IPS-20b (cell line): ENCODE results near the gene ARHGAP42.
"Not testable (repeated sequence)": the region's sequence is repeated elsewhere in the genome, so short reads cannot be mapped to it uniquely, and the experiment has no call there.

Experiments used
- H3K27ac ChIP-seq: one replicate; pipeline ENCODE4 v1.5.1; 2013; ENCODE audit warnings: low read length
- H3K27me3 ChIP-seq: 2 replicates; pipeline ENCODE4 v1.6.1; 2013; ENCODE audit warnings: mild to moderate bottlenecking, low read length, inconsistent platforms; ENCODE audit not compliant: insufficient read depth
- H3K36me3 ChIP-seq: 2 replicates; pipeline ENCODE4 v1.6.1; 2013; ENCODE audit warnings: low read depth, mild to moderate bottlenecking, inconsistent platforms, low read length, moderate library complexity; ENCODE audit not compliant: insufficient read depth
- H3K4me1 ChIP-seq: 2 replicates; pipeline ENCODE4 v1.6.1; 2013; ENCODE audit warnings: mild to moderate bottlenecking, control low read depth, inconsistent platforms, low read length, moderate library complexity; ENCODE audit not compliant: insufficient read depth
- H3K4me3 ChIP-seq: 2 replicates; pipeline ENCODE4 v1.5.1; 2013; ENCODE audit warnings: mild to moderate bottlenecking, low read length, inconsistent platforms
- H3K9ac ChIP-seq: 2 replicates; pipeline ENCODE4 v1.6.1; 2013; ENCODE audit warnings: low read depth, mild to moderate bottlenecking, inconsistent platforms, low read length, moderate library complexity
- H3K9me3 ChIP-seq: 2 replicates; pipeline ENCODE4 v1.6.1; 2013; ENCODE audit warnings: mild to moderate bottlenecking, low read depth, low read length, inconsistent platforms; ENCODE audit not compliant: insufficient read depth

ARHGAP42 gene

GRCh38 chr11:100666816-100667215, 20.3 kb upstream of the ARHGAP42 start:
- H3K27ac ChIP-seq, H3K4me3 ChIP-seq, H3K9ac ChIP-seq, H3K27me3 ChIP-seq, H3K9me3 ChIP-seq, H3K36me3 ChIP-seq: not testable (repeated sequence)
- peaks cover 13% of the 10 kb centered on the region; the same call in 1 of the 2 replicates for H3K4me1 ChIP-seq

GRCh38 chr11:100667449-100667848, 19.6 kb upstream of the ARHGAP42 start:
- H3K4me3 ChIP-seq: no peak overlapping the region
- H3K9ac ChIP-seq: no peak overlapping the region
- peaks cover 13% of the 10 kb centered on the region; the same call in 1 of the 2 replicates for H3K4me1 ChIP-seq
- no peaks in the 10 kb centered on the region for H3K36me3 ChIP-seq
- no peaks in the 10 kb centered on the region for H3K27me3 ChIP-seq
- H3K9me3 ChIP-seq: no peaks in the 10 kb centered on the region
- H3K27ac ChIP-seq: no peak overlapping the region

GRCh38 chr11:100670140-100670539, 16.9 kb upstream of the ARHGAP42 start:
- H3K9ac ChIP-seq: no peak overlapping the region
- H3K9me3 ChIP-seq: no peaks in the 10 kb centered on the region
- H3K4me3 ChIP-seq: no peak overlapping the region
- no peaks in the 10 kb centered on the region for H3K36me3 ChIP-seq
- no peak overlapping the region for H3K27ac ChIP-seq
- H3K4me1 ChIP-seq: no peaks in the 10 kb centered on the region; the same call in 1 of the 2 replicates
- no peaks in the 10 kb centered on the region for H3K27me3 ChIP-seq

GRCh38 chr11:100671471-100671870, 15.6 kb upstream of the ARHGAP42 start:
- H3K4me1 ChIP-seq: peaks cover under 1% of the 10 kb centered on the region; the same call in 1 of the 2 replicates
- no peak overlapping the region for H3K9ac ChIP-seq
- H3K4me3 ChIP-seq: no peak overlapping the region
- no peak overlapping the region for H3K27ac ChIP-seq
- no peaks in the 10 kb centered on the region for H3K36me3 ChIP-seq
- no peaks in the 10 kb centered on the region for H3K9me3 ChIP-seq
- H3K27me3 ChIP-seq: no peaks in the 10 kb centered on the region

GRCh38 chr11:100672498-100673033, 14.5 kb upstream of the ARHGAP42 start:
- H3K27ac ChIP-seq: no peak overlapping the region
- H3K27me3 ChIP-seq: no peaks in the 10 kb centered on the region
- H3K9ac ChIP-seq: no peak overlapping the region
- no peak overlapping the region for H3K4me3 ChIP-seq
- peaks cover 6% of the 10 kb centered on the region; the same call in 1 of the 2 replicates for H3K4me1 ChIP-seq
- no peaks in the 10 kb centered on the region for H3K9me3 ChIP-seq
- no peaks in the 10 kb centered on the region for H3K36me3 ChIP-seq

GRCh38 chr11:100673063-100673462, 14.0 kb upstream of the ARHGAP42 start:
- H3K27me3 ChIP-seq: no peaks in the 10 kb centered on the region
- peaks cover 9% of the 10 kb centered on the region; the same call in 1 of the 2 replicates for H3K4me1 ChIP-seq
- H3K9me3 ChIP-seq: no peaks in the 10 kb centered on the region

GRCh38 chr11:100674212-100674611, 12.9 kb upstream of the ARHGAP42 start:
- Histone ChIP-seq H3K4me3 (no peak overlapping the region), H3K4me1 (peaks cover 9% of the 10 kb centered on the region; the same call in 1 of the 2 replicates), H3K27ac (no peak overlapping the region), H3K9ac (no peak overlapping the region), H3K9me3 (no peaks in the 10 kb centered on the region), H3K36me3 (no peaks in the 10 kb centered on the region), H3K27me3 (no peaks in the 10 kb centered on the region)

More at GRCh38 chr11:100673063-100673462, 14.0 kb upstream of the ARHGAP42 start:
- no peak overlapping the region for H3K9ac ChIP-seq
- H3K36me3 ChIP-seq: no peaks in the 10 kb centered on the region
- no peak overlapping the region for H3K27ac ChIP-seq
- no peak overlapping the region for H3K4me3 ChIP-seq

GRCh38 chr11:100675115-100675650, 11.9 kb upstream of the ARHGAP42 start:
- Histone ChIP-seq H3K27ac (no peak overlapping the region), H3K36me3 (no peaks in the 10 kb centered on the region), H3K4me3 (no peak overlapping the region), H3K9ac (no peak overlapping the region), H3K4me1 (peaks cover 9% of the 10 kb centered on the region; the same call in 1 of the 2 replicates), H3K9me3 (no peaks in the 10 kb centered on the region), H3K27me3 (no peaks in the 10 kb centered on the region)

- Histone ChIP-seq H3K27me3 (no peaks in the 10 kb centered on the region), H3K9me3 (no peaks in the 10 kb centered on the region), H3K9ac (peak overlapping the region; percentile 14; the same call in 1 of the 2 replicates), H3K4me3 (no peak overlapping the region), H3K36me3 (no peaks in the 10 kb centered on the region), H3K27ac (no peak overlapping the region), H3K4me1 (peaks cover 9% of the 10 kb centered on the region; the same call in 1 of the 2 replicates)
These were observed 10.2 kb upstream of the ARHGAP42 start for GRCh38 chr11:100676901-100677300.

GRCh38 chr11:100677796-100678195, 9.3 kb upstream of the ARHGAP42 start:
- Histone ChIP-seq H3K9ac (peak overlapping the region; percentile 7; the same call in 1 of the 2 replicates), H3K27ac (no peak overlapping the region), H3K4me1 (peaks cover 9% of the 10 kb centered on the region; the same call in 1 of the 2 replicates), H3K4me3 (no peak overlapping the region), H3K36me3 (no peaks in the 10 kb centered on the region), H3K9me3 (no peaks in the 10 kb centered on the region), H3K27me3 (no peaks in the 10 kb centered on the region)

- peaks cover 9% of the 10 kb centered on the region; the same call in 1 of the 2 replicates for H3K4me1 ChIP-seq
- H3K9me3 ChIP-seq: no peaks in the 10 kb centered on the region
- H3K9ac ChIP-seq: no peak overlapping the region
- no peaks in the 10 kb centered on the region for H3K27me3 ChIP-seq
- H3K4me3 ChIP-seq: no peak overlapping the region
- H3K27ac ChIP-seq: no peak overlapping the region
- no peaks in the 10 kb centered on the region for H3K36me3 ChIP-seq
These were observed 7.0 kb upstream of the ARHGAP42 start for GRCh38 chr11:100680070-100680469.

GRCh38 chr11:100681064-100681502, 6.0 kb upstream of the ARHGAP42 start:
- H3K9me3 ChIP-seq: no peaks in the 10 kb centered on the region
- H3K4me3 ChIP-seq: no peak overlapping the region
- H3K4me1 ChIP-seq: peaks cover 9% of the 10 kb centered on the region; the same call in 1 of the 2 replicates
- no peaks in the 10 kb centered on the region for H3K36me3 ChIP-seq
- no peak overlapping the region for H3K9ac ChIP-seq
- H3K27ac ChIP-seq: no peak overlapping the region
- no peaks in the 10 kb centered on the region; the same call in 1 of the 2 replicates for H3K27me3 ChIP-seq
